Stomach (tissue), 9 donors: ENCODE data around the gene ARID5B. TPM values are rescaled to one million over a fixed set of nuclear protein-coding genes. Genes with fewer than 3 reads are reported as not detected.

Experiments used
- DNase-seq, 2 donors: peaks; one replicate each; pipeline versions ENCODE4 v3.0.0 to v3.0.0-alpha.2; 2013 to 2019
- H3K27ac ChIP-seq, 5 donors: fragments of 200-600 bp in 4 of 5; sonication (generic) in 4 of 5; one replicate each; pipeline ENCODE4 v1.5.1; 2013 to 2019; ENCODE audit warnings: mild to moderate bottlenecking in 1 of 5, moderate library complexity in 1 of 5
- H3K27me3 ChIP-seq, 3 donors: fragments of 200-600 bp; sonication (generic); one replicate each; pipeline ENCODE4 v1.5.1; 2017 to 2019; ENCODE audit warnings: mixed run types in 1 of 3
- H3K36me3 ChIP-seq, 4 donors: fragments of 200-600 bp; sonication (generic); 1 replicate in 3 of 4; 2 replicates in 1 of 4; pipeline ENCODE4 v1.5.1; 2016 to 2019
- H3K4me1 ChIP-seq, 4 donors: fragments of 200-600 bp; sonication (generic); one replicate each; pipeline ENCODE4 v1.5.1; 2016 to 2019
- H3K4me3 ChIP-seq, 4 donors: fragments of 200-600 bp; sonication (generic) in 3 of 4; one replicate each; pipeline ENCODE4 v1.5.1; 2016 to 2019; ENCODE audit warnings: mild to moderate bottlenecking in 1 of 4
- H3K9me3 ChIP-seq, 4 donors: fragments of 200-600 bp; sonication (generic); one replicate each; pipeline ENCODE4 v1.5.1; 2016 to 2019
- EP300 ChIP-seq: sonication (generic); formaldehyde crosslinking; IDR thresholded peaks from one replicate; pipeline ENCODE4 v1.6.1; 2017; ENCODE audit warnings: antibody characterized with exemption
- POLR2A ChIP-seq, 4 donors: fragments of 450-650 bp; IDR thresholded peaks; one replicate each; pipeline ENCODE4 v1.6.1; 2016; ENCODE audit warnings: antibody characterized with exemption in 4 of 4, control low read depth in 2 of 4, mild to moderate bottlenecking in 1 of 4, moderate library complexity in 1 of 4
- POLR2AphosphoS5 ChIP-seq, 3 donors: sonication (generic); formaldehyde crosslinking; IDR thresholded peaks; one replicate each; pipeline ENCODE4 v1.6.1; 2016; ENCODE audit warnings: antibody characterized with exemption in 3 of 3
- WGBS, 5 donors: extraction: QIAGEN DNeasy Blood & Tissue Kit in 3 of 5; methylation state at CpG; one replicate each; pipeline versions ENCODE4 v1.1.5 to v1.1.7; 2013 to 2018; 5-methylcytosine and 5-hydroxymethylcytosine counted together
- intact Hi-C: fragments of 100-400 bp; cut with DNase I; formaldehyde crosslinking; loops from one replicate; pipeline ENCODE4 v1.15.1; 2023; ENCODE audit warnings: low total_unique reads
- polyA plus RNA-seq, 3 donors: library from polyadenylated mRNA; stranded (reverse); fragments of 200-250 nt; gene quantifications; one replicate each; pipeline ENCODE4 v1.2.3, GENCODE V29; 2013
- total RNA-seq, 5 donors: library from RNA; depleted of rRNA; stranded (reverse); fragments of >200 nt; gene quantifications; one replicate each; pipeline versions ENCODE4 v1.1.0 to v1.2.3, GENCODE V29; 2014 to 2016
- TF ChIP-seq, protein P1 (sequence below), 7 experiments: fragments of 450-650 bp in 4 of 7; fragments of 200-600 bp in 3 of 7; sonication (generic) in 3 of 7; IDR thresholded peaks; one replicate each; pipeline ENCODE4 v1.5.1; 2016 to 2019; ENCODE audit warnings: antibody characterized with exemption in 7 of 7, control low read depth in 2 of 7, mild to moderate bottlenecking in 1 of 7
- donor health status: healthy with polysubstance abuse.
- donor health status: Bipolar disorder and iron deficiency.
- donor health status: healthy.

ARID5B gene
- total and polyA plus RNA-seq, 8 donors, result 5.4 to 64.2 (median 11.9) TPM

- Histone ChIP-seq H3K27me3 (no peaks in the 10 kb centered on the region), H3K9me3 (no peaks in the 10 kb centered on the region), H3K4me3 (peak overlapping the region in 1 of 4 donors; percentile 4), H3K4me1 (peaks cover 6 to 49% (median 38%) of the 10 kb centered on the region in 4 donors), H3K27ac (peak overlapping the region in 4 of 5 donors; percentile 29 to 84 (median 72)), H3K36me3 (no peaks in the 10 kb centered on the region)
- intact Hi-C loops, result no loop called here
- WGBS, 5 donors, result 42 to 56% (median 47%) methylated on average over 3 of the region's 3 CpGs
- TF ChIP-seq, protein P1, sequence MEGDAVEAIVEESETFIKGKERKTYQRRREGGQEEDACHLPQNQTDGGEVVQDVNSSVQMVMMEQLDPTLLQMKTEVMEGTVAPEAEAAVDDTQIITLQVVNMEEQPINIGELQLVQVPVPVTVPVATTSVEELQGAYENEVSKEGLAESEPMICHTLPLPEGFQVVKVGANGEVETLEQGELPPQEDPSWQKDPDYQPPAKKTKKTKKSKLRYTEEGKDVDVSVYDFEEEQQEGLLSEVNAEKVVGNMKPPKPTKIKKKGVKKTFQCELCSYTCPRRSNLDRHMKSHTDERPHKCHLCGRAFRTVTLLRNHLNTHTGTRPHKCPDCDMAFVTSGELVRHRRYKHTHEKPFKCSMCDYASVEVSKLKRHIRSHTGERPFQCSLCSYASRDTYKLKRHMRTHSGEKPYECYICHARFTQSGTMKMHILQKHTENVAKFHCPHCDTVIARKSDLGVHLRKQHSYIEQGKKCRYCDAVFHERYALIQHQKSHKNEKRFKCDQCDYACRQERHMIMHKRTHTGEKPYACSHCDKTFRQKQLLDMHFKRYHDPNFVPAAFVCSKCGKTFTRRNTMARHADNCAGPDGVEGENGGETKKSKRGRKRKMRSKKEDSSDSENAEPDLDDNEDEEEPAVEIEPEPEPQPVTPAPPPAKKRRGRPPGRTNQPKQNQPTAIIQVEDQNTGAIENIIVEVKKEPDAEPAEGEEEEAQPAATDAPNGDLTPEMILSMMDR (IDR thresholded peaks at IDR 0.05), result no peak
- no peak for TF ChIP-seq POLR2AphosphoS5 (IDR thresholded peaks at IDR 0.05)
- TF ChIP-seq POLR2A (IDR thresholded peaks at IDR 0.05), result no peak
- no peak for TF ChIP-seq EP300
- no peak for DNase-seq
These were observed 86.0 kb downstream of the ARID5B start for GRCh38 chr10:61987537-61987936.

DNA sequence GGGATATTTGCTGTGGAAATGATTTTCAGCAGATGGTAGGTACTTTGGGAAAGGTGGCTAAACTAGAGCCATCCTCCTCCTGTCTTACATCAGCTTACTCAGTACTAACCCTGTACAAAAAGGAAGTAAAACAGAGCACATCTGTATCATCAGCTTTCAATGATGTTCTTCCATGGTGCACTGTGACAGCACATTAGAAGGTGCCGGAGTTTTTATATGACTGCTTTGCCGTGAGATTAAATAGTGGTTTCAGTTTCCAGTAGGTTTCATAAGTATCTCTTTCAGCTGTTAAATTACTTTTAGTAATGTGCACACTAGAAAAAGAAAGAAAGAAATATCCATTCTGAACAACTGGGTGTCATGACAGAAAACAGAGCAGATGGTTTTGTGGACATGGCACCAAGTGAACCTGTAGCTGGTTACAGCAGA lies 86.5 kb downstream of the ARID5B start:
- no peaks in the 10 kb centered on the region for H3K36me3 ChIP-seq
- no peaks in the 10 kb centered on the region for H3K9me3 ChIP-seq
- peak overlapping the region in 4 of 5 donors; percentile 29 to 84 (median 72) for H3K27ac ChIP-seq
- intact Hi-C loops, result no loop called here
- peak in 1 of 2 donors; percentile 44 for DNase-seq
- TF ChIP-seq EP300, result no peak
- peak in 2 of 3 donors; percentile 5 to 17 for TF ChIP-seq POLR2AphosphoS5 (IDR thresholded peaks at IDR 0.05)
- TF ChIP-seq, protein P1 (IDR thresholded peaks at IDR 0.05), result no peak
- no peak for TF ChIP-seq POLR2A (IDR thresholded peaks at IDR 0.05)
- H3K4me1 ChIP-seq, result peaks cover 10 to 49% (median 39%) of the 10 kb centered on the region in 4 donors
- no peaks in the 10 kb centered on the region for H3K27me3 ChIP-seq
- peak overlapping the region in 1 of 4 donors; percentile 4 for H3K4me3 ChIP-seq
- WGBS, 5 donors, result 8 to 24% (median 9%) methylated on average over 2 of the region's 2 CpGs

- Histone ChIP-seq H3K9me3 (no peaks in the 10 kb centered on the region), H3K4me3 (no peak overlapping the region), H3K27ac (peak overlapping the region in 1 of 5 donors; percentile 84), H3K4me1 (peaks cover 26 to 69% (median 55%) of the 10 kb centered on the region in 4 donors), H3K36me3 (no peaks in the 10 kb centered on the region), H3K27me3 (no peaks in the 10 kb centered on the region)
- DNase-seq, result no peak
- intact Hi-C loops, result no loop called here
- WGBS, 5 donors, result 95 to 98% (median 96%) methylated on average over 4 of the region's 4 CpGs
- no peak for TF ChIP-seq POLR2AphosphoS5 (IDR thresholded peaks at IDR 0.05)
- no peak for TF ChIP-seq EP300
- TF ChIP-seq, protein P1 (IDR thresholded peaks at IDR 0.05), result no peak
- no peak for TF ChIP-seq POLR2A (IDR thresholded peaks at IDR 0.05)
These were observed 88.7 kb downstream of the ARID5B start for GRCh38 chr10:61989995-61990760.

DNA sequence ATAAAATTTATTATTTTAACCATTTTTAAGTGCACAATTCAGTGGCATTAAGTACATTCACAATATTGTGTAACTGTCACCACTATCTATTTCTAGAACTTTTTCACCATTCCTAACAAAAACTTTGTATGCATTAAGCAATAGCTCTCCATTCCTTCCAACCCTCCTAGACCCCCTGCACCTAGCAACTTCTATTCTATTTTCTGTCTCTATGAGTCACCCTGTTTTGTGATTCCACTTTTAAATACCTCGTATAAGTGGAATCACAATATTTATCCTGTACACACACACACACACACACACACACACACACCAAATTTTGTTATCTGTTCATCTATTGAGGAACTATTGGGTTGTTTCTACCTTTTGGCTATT lies 89.2 kb downstream of the ARID5B start:
- intact Hi-C loops, result no loop called here
- no peak for DNase-seq
- Histone ChIP-seq H3K9me3 (no peaks in the 10 kb centered on the region), H3K27ac (peak overlapping the region in 1 of 5 donors; percentile 41), H3K4me1 (peaks cover 26 to 73% (median 57%) of the 10 kb centered on the region in 4 donors), H3K36me3 (no peaks in the 10 kb centered on the region), H3K4me3 (no peak overlapping the region), H3K27me3 (no peaks in the 10 kb centered on the region)
- no peak for TF ChIP-seq POLR2A (IDR thresholded peaks at IDR 0.05)
- 43 to 72% (median 58%) methylated on average over 1 of the region's 1 CpG for WGBS, 5 donors

DNA sequence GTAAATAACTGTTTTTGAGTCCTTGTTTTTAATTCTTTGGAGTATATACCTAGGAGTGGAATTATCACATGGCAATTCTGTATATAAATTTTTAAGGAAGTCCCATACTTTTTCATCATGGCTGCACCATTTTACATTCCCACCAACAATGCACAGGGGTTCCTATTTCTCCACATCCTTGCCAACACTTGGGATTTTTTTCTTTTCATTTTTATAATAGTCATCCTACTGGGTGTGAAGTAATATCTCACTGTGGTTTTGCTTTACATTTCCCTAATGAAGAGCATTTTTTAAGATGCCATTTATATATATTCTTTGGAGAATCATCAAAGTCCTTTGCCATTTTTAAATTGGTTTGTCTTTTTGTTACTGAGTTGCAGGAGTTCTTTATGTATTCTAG lies 89.7 kb downstream of the ARID5B start:
- Histone ChIP-seq H3K36me3 (no peaks in the 10 kb centered on the region), H3K27ac (peak overlapping the region in 1 of 5 donors; percentile 84), H3K9me3 (no peaks in the 10 kb centered on the region), H3K4me3 (no peak overlapping the region), H3K27me3 (no peaks in the 10 kb centered on the region), H3K4me1 (peaks cover 26 to 73% (median 57%) of the 10 kb centered on the region in 4 donors)
- DNase-seq, result no peak
- TF ChIP-seq, protein P1 (IDR thresholded peaks at IDR 0.05), result no peak
- TF ChIP-seq POLR2A (IDR thresholded peaks at IDR 0.05), result no peak
- no peak for TF ChIP-seq EP300
- no peak for TF ChIP-seq POLR2AphosphoS5 (IDR thresholded peaks at IDR 0.05)
- intact Hi-C loops, result no loop called here
